Prostate gland (tissue), 2 donors: ENCODE measurements around the gene SMIM41. TPM values are rescaled to one million over a fixed set of nuclear protein-coding genes. Genes with fewer than 3 reads are reported as not detected.

Source experiments
- DNase-seq: peaks from one replicate; pipeline ENCODE4 v3.0.0-alpha.2; 2019; ENCODE audit warnings: low spot score
- H3K27ac ChIP-seq, 2 donors: fragments of 200-600 bp; sonication (generic); 2 replicates each; pipeline ENCODE4 v1.5.1; 2017 to 2019
- H3K27me3 ChIP-seq: fragments of 200-600 bp; sonication (generic); replicated peaks from 2 replicates; pipeline ENCODE4 v1.5.1; 2019; ENCODE audit not compliant: insufficient read depth
- H3K36me3 ChIP-seq, 2 donors: fragments of 200-600 bp; sonication (generic); 1 replicate in 1 of 2; 2 replicates in 1 of 2; pipeline versions ENCODE4 v1.5.1 to v1.8.1; 2017 to 2019
- H3K4me1 ChIP-seq: fragments of 200-600 bp; sonication (generic); replicated peaks from 2 replicates; pipeline ENCODE4 v1.5.1; 2019
- H3K4me3 ChIP-seq, 2 donors: fragments of 200-600 bp; sonication (generic); 2 replicates each; pipeline ENCODE4 v1.5.1; 2017 to 2019
- H3K9me3 ChIP-seq: fragments of 200-600 bp; sonication (generic); 2 replicates; pipeline ENCODE4 v1.5.1; 2017
- POLR2A ChIP-seq: fragments of 450-650 bp; IDR thresholded peaks from one replicate; pipeline ENCODE4 v1.6.1; 2016; ENCODE audit warnings: antibody characterized with exemption, mild to moderate bottlenecking
- POLR2AphosphoS5 ChIP-seq: sonication (generic); formaldehyde crosslinking; IDR thresholded peaks from one replicate; pipeline ENCODE4 v1.6.1; 2017; ENCODE audit warnings: antibody characterized with exemption
- WGBS: methylation state at CpG from one replicate; pipeline ENCODE4 v1.1.5; 2018; 5-methylcytosine and 5-hydroxymethylcytosine counted together
- intact Hi-C: fragments of 100-400 bp; cut with DNase I; formaldehyde crosslinking; loops from one replicate; pipeline ENCODE4 v1.14.2; 2022
- total RNA-seq, 2 donors: library from RNA; depleted of rRNA; stranded (reverse); fragments of >200 nt; gene quantifications; one replicate each; pipeline ENCODE4 v1.1.0, GENCODE V29; 2016
- TF ChIP-seq, protein P1 (sequence below), 4 experiments: fragments of 200-600 bp in 2 of 4; fragments of 450-650 bp in 2 of 4; sonication (generic) in 2 of 4; IDR thresholded peaks; 1 replicate in 3 of 4; 2 replicates in 1 of 4; pipeline ENCODE4 v1.5.1; 2016 to 2019; ENCODE audit warnings: antibody characterized with exemption in 4 of 4, mild to moderate bottlenecking in 2 of 4, moderate library complexity in 2 of 4

SMIM41 gene
- total RNA-seq, 2 donors from 2014 or later: 7.5 to 30.2 TPM

DNA sequence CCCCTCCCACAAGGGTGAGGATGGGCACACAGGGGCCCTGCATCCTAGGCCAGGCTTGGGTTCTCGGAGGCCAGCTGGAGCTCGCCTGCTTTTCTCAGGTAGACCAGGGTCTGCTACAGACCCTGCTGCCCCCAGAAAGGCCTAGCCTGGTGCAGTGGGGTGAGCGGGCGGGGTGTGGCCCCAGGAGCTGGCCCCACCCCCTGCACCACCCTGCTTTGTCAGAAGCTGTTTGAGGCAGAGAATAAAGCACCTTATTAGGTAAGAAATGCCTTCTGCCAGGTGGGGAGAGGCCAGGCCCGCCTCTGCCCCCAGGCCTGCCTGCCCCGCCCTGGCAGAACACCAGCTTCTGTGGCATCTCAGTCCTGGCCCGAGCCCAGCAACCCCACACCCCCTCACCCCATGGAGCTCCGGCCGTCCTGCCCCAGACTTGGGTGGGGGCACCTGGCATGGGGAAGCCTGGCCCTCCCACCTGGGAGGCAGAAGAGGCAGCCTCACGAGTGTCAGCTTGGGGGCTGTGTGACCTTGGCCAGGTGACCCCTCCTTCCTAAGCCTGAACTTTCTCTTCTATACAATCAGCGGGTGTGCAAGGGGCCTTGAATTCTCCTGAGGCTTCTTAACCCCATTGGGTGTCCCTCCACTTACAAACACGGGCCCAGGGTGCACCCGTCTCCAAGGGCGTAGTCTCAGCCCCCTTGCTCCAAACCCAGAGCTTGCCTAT, 69.1 kb downstream of the SMIM41 start:
- Histone ChIP-seq H3K27ac (peak overlapping the region; percentile 92 to 96), H3K36me3 (no peaks in the 10 kb centered on the region), H3K4me1 (peaks cover 52% of the 10 kb centered on the region), H3K4me3 (no peak overlapping the region), H3K27me3 (no peaks in the 10 kb centered on the region), H3K9me3 (no peaks in the 10 kb centered on the region)
- TF ChIP-seq POLR2AphosphoS5 (peak; percentile 87), POLR2A (peak; percentile 40)
- TF ChIP-seq, protein P1, sequence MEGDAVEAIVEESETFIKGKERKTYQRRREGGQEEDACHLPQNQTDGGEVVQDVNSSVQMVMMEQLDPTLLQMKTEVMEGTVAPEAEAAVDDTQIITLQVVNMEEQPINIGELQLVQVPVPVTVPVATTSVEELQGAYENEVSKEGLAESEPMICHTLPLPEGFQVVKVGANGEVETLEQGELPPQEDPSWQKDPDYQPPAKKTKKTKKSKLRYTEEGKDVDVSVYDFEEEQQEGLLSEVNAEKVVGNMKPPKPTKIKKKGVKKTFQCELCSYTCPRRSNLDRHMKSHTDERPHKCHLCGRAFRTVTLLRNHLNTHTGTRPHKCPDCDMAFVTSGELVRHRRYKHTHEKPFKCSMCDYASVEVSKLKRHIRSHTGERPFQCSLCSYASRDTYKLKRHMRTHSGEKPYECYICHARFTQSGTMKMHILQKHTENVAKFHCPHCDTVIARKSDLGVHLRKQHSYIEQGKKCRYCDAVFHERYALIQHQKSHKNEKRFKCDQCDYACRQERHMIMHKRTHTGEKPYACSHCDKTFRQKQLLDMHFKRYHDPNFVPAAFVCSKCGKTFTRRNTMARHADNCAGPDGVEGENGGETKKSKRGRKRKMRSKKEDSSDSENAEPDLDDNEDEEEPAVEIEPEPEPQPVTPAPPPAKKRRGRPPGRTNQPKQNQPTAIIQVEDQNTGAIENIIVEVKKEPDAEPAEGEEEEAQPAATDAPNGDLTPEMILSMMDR (IDR thresholded peaks at IDR 0.05): no peak
- DNase-seq: peak; percentile 94
- intact Hi-C loops: no loop called here
- WGBS: 44% methylated on average over 14 of the region's 14 CpGs

DNA sequence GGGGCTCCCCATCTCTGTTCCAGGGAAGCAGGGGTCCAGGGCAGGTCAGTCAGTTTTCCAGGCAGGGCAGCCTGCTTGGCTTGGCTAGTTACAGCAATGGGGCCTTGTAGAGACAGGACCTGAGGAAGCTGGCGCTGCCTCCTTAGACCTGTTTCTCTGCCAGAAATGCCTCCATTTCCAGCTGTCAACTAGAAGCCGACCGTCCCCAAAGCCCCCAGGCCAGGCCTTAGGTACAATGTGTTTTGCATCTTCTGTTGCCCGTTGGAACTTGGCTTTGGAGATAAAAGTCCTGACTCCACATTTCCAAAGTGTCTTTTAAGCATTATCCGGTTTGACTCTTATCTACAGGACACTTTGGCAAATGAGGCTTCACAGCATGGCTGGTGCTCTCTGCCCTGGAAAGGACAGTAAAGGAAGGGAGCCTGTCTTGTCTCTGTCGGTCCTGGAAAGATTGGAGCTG, 69.7 kb downstream of the SMIM41 start:
- intact Hi-C loops: no loop called here
- H3K4me1 ChIP-seq: peaks cover 46% of the 10 kb centered on the region
- H3K4me3 ChIP-seq: no peak overlapping the region
- no peaks in the 10 kb centered on the region for H3K9me3 ChIP-seq
- 38% methylated on average over 6 of the region's 6 CpGs for WGBS
- H3K27me3 ChIP-seq: no peaks in the 10 kb centered on the region
- H3K36me3 ChIP-seq: no peaks in the 10 kb centered on the region
- peak overlapping the region; percentile 92 to 96 for H3K27ac ChIP-seq
- DNase-seq: no peak
- TF ChIP-seq POLR2AphosphoS5 (no peak), POLR2A (no peak)
- TF ChIP-seq, protein P1 (IDR thresholded peaks at IDR 0.05): no peak

DNA sequence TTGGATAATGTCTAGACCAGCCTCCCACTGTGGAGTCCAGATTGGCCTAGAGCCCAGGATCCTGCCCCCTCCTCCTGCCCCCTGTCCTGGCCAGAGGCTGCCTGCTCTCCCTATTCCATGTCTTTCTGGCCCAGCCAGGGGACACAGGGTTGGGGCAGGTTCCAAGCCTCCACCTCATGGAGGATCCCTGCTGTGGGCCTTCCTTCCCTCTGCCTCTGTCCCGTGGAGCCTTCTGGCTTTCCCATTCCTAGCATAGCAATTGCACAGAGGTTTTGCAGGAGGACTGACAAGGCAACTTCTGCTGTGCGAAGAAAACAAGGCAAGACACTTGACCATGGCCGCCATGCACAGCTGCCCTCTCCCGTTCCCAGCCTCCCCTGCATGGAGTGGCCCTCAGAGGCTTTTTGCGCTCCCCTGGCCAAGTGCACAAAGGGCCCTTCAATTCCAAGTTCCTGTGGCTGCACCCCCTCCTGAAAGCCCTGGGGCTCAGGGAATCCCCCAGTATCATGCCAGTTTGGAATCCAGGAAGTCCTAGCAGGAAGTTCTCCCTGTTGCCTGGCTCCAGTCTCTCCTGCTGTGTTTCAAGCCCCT, 70.2 kb downstream of the SMIM41 start:
- TF ChIP-seq, protein P1 (IDR thresholded peaks at IDR 0.05): no peak
- no peak for TF ChIP-seq POLR2AphosphoS5
- no peak for TF ChIP-seq POLR2A
- Histone ChIP-seq H3K9me3 (no peaks in the 10 kb centered on the region), H3K4me3 (no peak overlapping the region), H3K4me1 (peaks cover 46% of the 10 kb centered on the region), H3K27me3 (no peaks in the 10 kb centered on the region), H3K27ac (peak overlapping the region; percentile 92 to 96), H3K36me3 (no peaks in the 10 kb centered on the region)
- intact Hi-C loops: loop anchor here (10.0 kb wide), 2 partner anchors 355 to 835 kb away; no protein-coding TSS in a partner anchor
- 58% methylated on average over 5 of the region's 5 CpGs for WGBS
- DNase-seq: no peak

DNA sequence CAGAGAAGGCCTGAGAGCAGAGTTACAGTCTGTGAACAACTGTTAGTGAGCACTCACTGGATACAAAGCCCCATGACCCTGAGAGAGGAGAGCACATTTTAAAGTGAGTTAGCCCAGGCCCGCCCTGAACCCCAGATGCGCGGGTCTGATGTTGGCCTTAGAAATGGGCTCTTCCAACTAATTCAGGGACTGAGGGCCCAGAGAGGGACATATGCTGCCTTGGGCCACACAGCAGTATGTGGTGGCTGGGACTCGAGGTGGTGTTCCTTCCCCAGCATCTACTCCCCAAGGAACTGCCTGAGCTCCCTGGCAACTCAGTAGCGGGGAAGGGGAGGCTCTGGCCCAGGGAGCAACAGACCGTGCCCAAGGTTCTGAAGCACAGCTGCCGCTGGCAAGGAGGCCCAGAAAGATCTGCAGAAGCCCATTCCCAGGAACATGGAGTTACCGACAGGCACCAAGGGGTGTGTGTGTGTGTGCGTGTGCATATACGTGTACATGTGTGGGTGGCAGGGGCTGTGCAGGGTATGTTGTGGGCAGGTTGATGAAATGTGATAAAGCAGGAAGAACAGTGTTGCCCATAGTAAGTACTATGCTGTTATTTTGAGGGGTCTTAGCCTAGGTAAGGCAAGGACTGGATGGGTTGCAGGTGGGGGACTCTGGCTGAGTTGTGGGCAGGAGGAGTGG, 71.8 kb downstream of the SMIM41 start:
- Histone ChIP-seq H3K4me1 (peaks cover 37% of the 10 kb centered on the region), H3K27me3 (no peaks in the 10 kb centered on the region), H3K4me3 (no peak overlapping the region), H3K36me3 (no peaks in the 10 kb centered on the region), H3K27ac (peak overlapping the region; percentile 92 to 96), H3K9me3 (no peaks in the 10 kb centered on the region)
- TF ChIP-seq, protein P1 (IDR thresholded peaks at IDR 0.05): no peak
- 86% methylated on average over 10 of the region's 10 CpGs for WGBS
- intact Hi-C loops: loop anchor here (10.0 kb wide), 2 partner anchors 354 to 834 kb away; no protein-coding TSS in a partner anchor
- DNase-seq: no peak
